Activated naive CD8-positive, alpha-beta T cell treated with anti-CD3 and anti-CD28 coated beads for 36 hours (primary cell): ENCODE measurements around the gene GRM5. TPM values are rescaled to one million over a fixed set of nuclear protein-coding genes. Genes with fewer than 3 reads are reported as not detected.
"Not testable (repeated sequence)": the region's sequence is repeated elsewhere in the genome, so short reads cannot be mapped to it uniquely, and the experiment has no call there.

ENCODE experiments used
- DNase-seq: peaks from one replicate; pipeline ENCODE4 v3.0.0; 2021
- H3K27ac Mint-ChIP-seq: one replicate; pipeline ENCODE4 v1.8.0; 2022; ENCODE audit warnings: mild to moderate bottlenecking, moderate library complexity, mixed read lengths
- H3K27me3 Mint-ChIP-seq: one replicate; pipeline ENCODE4 v1.8.0; 2022; ENCODE audit warnings: mild to moderate bottlenecking, mixed read lengths
- H3K36me3 Mint-ChIP-seq: one replicate; pipeline ENCODE4 v1.8.0; 2021; ENCODE audit warnings: mild to moderate bottlenecking, mixed read lengths
- H3K4me1 Mint-ChIP-seq: one replicate; pipeline ENCODE4 v1.8.0; 2021; ENCODE audit warnings: mixed read lengths
- H3K4me3 Mint-ChIP-seq: one replicate; pipeline ENCODE4 v1.8.0; 2022; ENCODE audit warnings: mild to moderate bottlenecking, moderate library complexity, mixed read lengths
- H3K9me3 Mint-ChIP-seq: one replicate; pipeline ENCODE4 v1.8.0; 2022; ENCODE audit warnings: mixed read lengths
- total RNA-seq, 2 experiments: library from RNA; stranded (reverse); gene quantifications; one replicate each; pipeline ENCODE4 v1.2.3, GENCODE V29; 2021

GRM5 gene
- total RNA-seq: not detected

DNA sequence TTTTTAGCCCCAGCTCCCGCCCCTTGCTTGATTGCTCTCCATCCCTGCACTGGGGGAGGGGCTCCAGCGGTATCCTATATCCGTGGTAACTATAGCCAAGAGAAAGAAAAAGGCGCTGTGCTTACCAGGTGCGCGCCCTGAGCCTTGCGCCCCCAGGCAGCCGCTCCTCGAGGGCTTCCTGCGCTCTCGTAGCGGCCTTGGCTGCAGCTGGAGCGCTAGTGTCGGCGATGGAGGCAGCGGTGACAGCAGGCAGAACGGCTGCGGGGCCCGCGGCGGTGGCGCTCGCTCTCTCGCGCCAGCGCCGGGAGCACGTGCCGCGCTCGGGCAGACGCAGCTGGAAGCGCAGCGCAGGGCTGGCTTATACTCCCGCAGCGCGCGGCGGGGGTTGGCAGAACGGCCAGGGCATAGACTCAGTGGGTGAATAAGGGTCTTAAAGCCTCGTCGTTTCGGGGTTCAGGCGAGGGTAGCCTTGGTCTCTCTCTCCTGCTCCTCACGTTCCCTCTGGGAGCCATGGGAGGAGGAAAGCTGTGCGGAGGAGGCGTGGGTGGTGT is at the start of gene GRM5:
GRM5 (minus strand) TSS at position 332 of the 551 bp plus-strand sequence. CDS start 18,110 bp downstream, outside the sequence.
- DNase-seq, H3K36me3 Mint-ChIP-seq, H3K4me1 Mint-ChIP-seq, H3K4me3 Mint-ChIP-seq, H3K9me3 Mint-ChIP-seq, H3K27ac Mint-ChIP-seq: not testable (repeated sequence)
- H3K27me3 Mint-ChIP-seq: peaks cover 61% of the 10 kb centered on the region

GRCh38 chr11:89097956-89098355 is 32.2 kb upstream of the GRM5 start:
- DNase-seq, H3K27ac Mint-ChIP-seq, H3K4me1 Mint-ChIP-seq, H3K27me3 Mint-ChIP-seq, H3K36me3 Mint-ChIP-seq, H3K4me3 Mint-ChIP-seq, H3K9me3 Mint-ChIP-seq: not testable (repeated sequence)

DNA sequence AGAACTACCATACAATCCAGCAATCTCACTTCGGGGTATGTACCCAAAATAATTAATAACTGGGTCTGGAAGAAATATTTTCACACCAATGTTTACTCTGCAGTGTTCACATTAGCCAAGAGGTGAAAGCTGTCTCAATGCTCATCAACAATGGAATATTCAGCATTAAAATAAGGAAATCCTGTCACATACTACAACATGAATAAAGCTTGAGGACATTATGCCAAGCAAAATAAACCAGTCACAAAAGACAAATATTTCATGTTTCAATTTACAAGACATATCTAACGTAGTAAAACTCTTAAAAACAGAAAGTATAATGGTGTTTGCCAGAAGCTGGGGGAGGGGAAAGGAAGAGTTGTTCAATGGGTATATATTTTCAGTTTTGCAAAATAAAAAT is 28.0 kb upstream of the GRM5 start:
- peaks cover 12% of the 10 kb centered on the region for H3K9me3 Mint-ChIP-seq
- not testable (repeated sequence) for H3K36me3 Mint-ChIP-seq, H3K27ac Mint-ChIP-seq

DNA sequence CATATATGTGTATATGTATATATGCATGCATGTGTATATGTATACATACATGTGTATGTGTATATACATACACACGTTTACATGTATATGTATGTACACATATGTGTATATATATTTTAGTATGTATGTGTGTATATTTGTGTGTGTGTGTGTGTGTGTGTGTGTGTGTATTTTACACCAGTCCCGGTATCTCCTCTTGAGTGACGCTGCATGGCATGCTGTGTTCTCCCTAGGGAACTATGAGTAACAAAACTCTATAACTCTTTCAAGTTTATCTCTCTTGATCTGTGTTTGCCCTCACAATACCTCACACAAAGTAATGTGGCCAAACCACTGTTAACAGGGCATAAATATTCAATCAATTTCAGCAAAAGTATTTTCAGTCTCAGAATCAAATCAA is 19.2 kb upstream of the GRM5 start:
- DNase-seq, H3K4me1 Mint-ChIP-seq, H3K36me3 Mint-ChIP-seq, H3K27me3 Mint-ChIP-seq, H3K4me3 Mint-ChIP-seq, H3K9me3 Mint-ChIP-seq, H3K27ac Mint-ChIP-seq: not testable (repeated sequence)

More for the DNA sequence above, 28.0 kb upstream of the GRM5 start:
- H3K4me1 Mint-ChIP-seq, DNase-seq, H3K4me3 Mint-ChIP-seq, H3K27me3 Mint-ChIP-seq: not testable (repeated sequence)

GRCh38 chr11:89070911-89071310 is 5.1 kb upstream of the GRM5 start:
- not testable (repeated sequence) for H3K9me3 Mint-ChIP-seq, DNase-seq, H3K4me1 Mint-ChIP-seq, H3K4me3 Mint-ChIP-seq, H3K36me3 Mint-ChIP-seq, H3K27ac Mint-ChIP-seq
- peaks cover 18% of the 10 kb centered on the region for H3K27me3 Mint-ChIP-seq

DNA sequence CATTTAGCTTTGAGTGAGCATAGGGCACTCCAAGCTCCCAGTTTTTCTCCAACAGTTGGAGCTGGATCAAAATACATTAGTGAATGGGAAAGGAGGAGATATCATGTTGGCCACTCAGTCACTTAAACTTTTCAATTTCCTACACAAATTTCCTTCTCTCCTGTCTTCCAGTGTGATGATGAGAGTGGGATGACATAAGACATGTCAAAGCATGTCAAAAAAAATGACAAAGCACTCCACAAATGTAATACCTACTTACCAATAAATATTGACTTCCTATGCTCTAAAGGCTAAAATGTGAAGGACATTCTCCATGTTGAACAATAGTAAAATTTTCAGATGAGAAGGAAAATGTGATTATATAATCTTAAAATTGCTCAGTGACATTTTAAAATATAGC is 1.5 kb upstream of the GRM5 start:
- Mint-ChIP-seq H3K4me1 (peaks cover 3% of the 10 kb centered on the region), H3K27me3 (peaks cover 52% of the 10 kb centered on the region), H3K27ac (no peak overlapping the region), H3K4me3 (no peak overlapping the region), H3K36me3 (no peaks in the 10 kb centered on the region), H3K9me3 (no peaks in the 10 kb centered on the region)
- no peak for DNase-seq

DNA sequence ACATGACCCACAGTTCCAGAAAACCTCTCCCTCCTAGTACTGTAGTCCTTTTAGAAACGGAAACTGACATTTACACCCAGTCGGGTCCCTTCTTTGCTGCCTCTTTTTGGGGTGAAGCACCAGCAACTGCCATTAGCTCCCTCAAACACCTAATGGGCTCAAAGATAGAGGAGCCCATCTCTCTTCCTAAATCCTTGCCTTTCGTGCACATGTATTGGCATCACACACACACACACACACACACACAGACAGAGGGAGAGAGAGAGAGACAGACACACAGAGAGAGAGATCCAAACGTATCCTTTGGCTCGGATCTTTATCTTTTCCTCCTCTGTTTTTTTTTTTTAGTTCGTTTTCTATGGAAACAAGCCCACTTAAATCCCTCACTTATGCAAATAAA is 716 bp downstream of the GRM5 start:
- Mint-ChIP-seq H3K36me3 (no peaks in the 10 kb centered on the region), H3K4me1 (peaks cover 3% of the 10 kb centered on the region), H3K27ac (no peak overlapping the region), H3K4me3 (no peak overlapping the region), H3K9me3 (no peaks in the 10 kb centered on the region), H3K27me3 (peaks cover 61% of the 10 kb centered on the region)
- DNase-seq: no peak

GRCh38 chr11:89063481-89063951 is 2.3 kb downstream of the GRM5 start:
- H3K27me3 Mint-ChIP-seq: peaks cover 61% of the 10 kb centered on the region
- H3K27ac Mint-ChIP-seq, H3K36me3 Mint-ChIP-seq, H3K9me3 Mint-ChIP-seq, H3K4me3 Mint-ChIP-seq, DNase-seq, H3K4me1 Mint-ChIP-seq: not testable (repeated sequence)

GRCh38 chr11:89062771-89063298 is 2.9 kb downstream of the GRM5 start:
- DNase-seq: not testable (repeated sequence)
- H3K27me3 Mint-ChIP-seq: peaks cover 66% of the 10 kb centered on the region

GRCh38 chr11:89061839-89062238 is 3.9 kb downstream of the GRM5 start:
- not testable (repeated sequence) for H3K4me1 Mint-ChIP-seq, H3K27ac Mint-ChIP-seq, DNase-seq, H3K9me3 Mint-ChIP-seq, H3K4me3 Mint-ChIP-seq, H3K36me3 Mint-ChIP-seq
- H3K27me3 Mint-ChIP-seq: peaks cover 58% of the 10 kb centered on the region

More at GRCh38 chr11:89062771-89063298, 2.9 kb downstream of the GRM5 start:
- H3K4me1 Mint-ChIP-seq, H3K9me3 Mint-ChIP-seq, H3K36me3 Mint-ChIP-seq, H3K27ac Mint-ChIP-seq, H3K4me3 Mint-ChIP-seq: not testable (repeated sequence)

DNA sequence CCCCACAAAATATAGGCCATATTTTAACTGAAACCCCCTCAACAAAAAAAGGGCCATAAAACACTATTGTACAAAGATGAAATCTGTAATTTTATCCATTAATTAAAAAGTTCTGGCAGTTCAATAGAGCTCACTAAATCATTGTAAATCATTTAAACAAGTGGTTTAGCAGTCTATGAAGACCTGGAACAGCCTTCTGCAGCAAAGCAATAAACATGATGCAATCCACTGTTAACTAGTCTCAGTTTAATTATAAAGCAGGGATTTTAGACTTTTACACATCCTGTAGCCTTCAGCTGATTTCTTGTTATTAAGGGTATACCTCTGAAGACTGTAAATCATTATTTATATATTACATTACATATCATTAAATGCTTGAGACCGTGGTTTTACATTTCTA is 8.4 kb downstream of the GRM5 start:
- not testable (repeated sequence) for H3K27ac Mint-ChIP-seq, H3K4me1 Mint-ChIP-seq, H3K4me3 Mint-ChIP-seq, DNase-seq, H3K9me3 Mint-ChIP-seq, H3K36me3 Mint-ChIP-seq
- peaks cover 17% of the 10 kb centered on the region for H3K27me3 Mint-ChIP-seq

- DNase-seq: no peak
- Mint-ChIP-seq H3K36me3 (no peaks in the 10 kb centered on the region), H3K4me1 (no peaks in the 10 kb centered on the region)
Observed at GRCh38 chr11:89052220-89052619, 13.6 kb downstream of the GRM5 start.

DNA sequence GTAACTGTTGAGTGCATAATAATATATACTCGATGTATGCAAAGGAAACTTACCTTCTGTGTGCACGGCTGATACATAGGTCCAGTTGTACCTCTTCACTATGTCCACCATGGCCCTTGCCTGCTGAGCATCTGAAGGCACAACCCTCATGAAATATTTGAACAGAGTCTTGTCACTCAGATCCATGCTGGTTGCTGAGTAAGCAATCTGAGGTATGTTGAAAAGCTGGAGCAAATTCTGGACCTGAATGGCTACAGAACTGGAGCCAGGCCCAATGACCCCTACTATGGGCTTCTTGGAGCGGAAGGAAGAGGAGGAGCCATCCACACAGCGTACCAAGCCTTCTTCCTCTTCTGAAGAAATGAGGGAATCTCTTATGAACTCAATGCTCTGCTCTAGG is 18.6 kb downstream of the GRM5 start:
- not testable (repeated sequence) for H3K27me3 Mint-ChIP-seq, H3K4me3 Mint-ChIP-seq, H3K36me3 Mint-ChIP-seq, H3K27ac Mint-ChIP-seq, H3K4me1 Mint-ChIP-seq, H3K9me3 Mint-ChIP-seq, DNase-seq

More at GRCh38 chr11:89052220-89052619, 13.6 kb downstream of the GRM5 start:
- peaks cover 4% of the 10 kb centered on the region for H3K9me3 Mint-ChIP-seq
- H3K4me3 Mint-ChIP-seq: no peak overlapping the region
- H3K27ac Mint-ChIP-seq: no peak overlapping the region
- no peaks in the 10 kb centered on the region for H3K27me3 Mint-ChIP-seq

- not testable (repeated sequence) for H3K27ac Mint-ChIP-seq, DNase-seq, H3K27me3 Mint-ChIP-seq, H3K9me3 Mint-ChIP-seq, H3K36me3 Mint-ChIP-seq, H3K4me1 Mint-ChIP-seq, H3K4me3 Mint-ChIP-seq
Observed at GRCh38 chr11:89043861-89044588, 21.8 kb downstream of the GRM5 start.

- H3K9me3 Mint-ChIP-seq, H3K36me3 Mint-ChIP-seq, H3K27me3 Mint-ChIP-seq, DNase-seq, H3K4me3 Mint-ChIP-seq, H3K27ac Mint-ChIP-seq, H3K4me1 Mint-ChIP-seq: not testable (repeated sequence)
Observed at GRCh38 chr11:89029671-89030070, 36.1 kb downstream of the GRM5 start.

GRCh38 chr11:89021339-89021738 is 44.4 kb downstream of the GRM5 start:
- H3K9me3 Mint-ChIP-seq: no peaks in the 10 kb centered on the region
- no peak overlapping the region for H3K4me3 Mint-ChIP-seq
- no peaks in the 10 kb centered on the region for H3K4me1 Mint-ChIP-seq
- DNase-seq: no peak
- H3K27ac Mint-ChIP-seq: no peak overlapping the region
- H3K36me3 Mint-ChIP-seq: no peaks in the 10 kb centered on the region
- H3K27me3 Mint-ChIP-seq: no peaks in the 10 kb centered on the region
